HG02943 (cell line): ENCODE data around the gene KCNQ1.

Source experiments
- ATAC-seq: cut with Tn5 transposase; IDR thresholded peaks from one replicate; pipeline ENCODE4 v1.9.1; 2021; ENCODE audit warnings: mild to moderate bottlenecking, low read depth, moderate library complexity; ENCODE audit not compliant: unreplicated experiment

The KCNQ1 gene

DNA sequence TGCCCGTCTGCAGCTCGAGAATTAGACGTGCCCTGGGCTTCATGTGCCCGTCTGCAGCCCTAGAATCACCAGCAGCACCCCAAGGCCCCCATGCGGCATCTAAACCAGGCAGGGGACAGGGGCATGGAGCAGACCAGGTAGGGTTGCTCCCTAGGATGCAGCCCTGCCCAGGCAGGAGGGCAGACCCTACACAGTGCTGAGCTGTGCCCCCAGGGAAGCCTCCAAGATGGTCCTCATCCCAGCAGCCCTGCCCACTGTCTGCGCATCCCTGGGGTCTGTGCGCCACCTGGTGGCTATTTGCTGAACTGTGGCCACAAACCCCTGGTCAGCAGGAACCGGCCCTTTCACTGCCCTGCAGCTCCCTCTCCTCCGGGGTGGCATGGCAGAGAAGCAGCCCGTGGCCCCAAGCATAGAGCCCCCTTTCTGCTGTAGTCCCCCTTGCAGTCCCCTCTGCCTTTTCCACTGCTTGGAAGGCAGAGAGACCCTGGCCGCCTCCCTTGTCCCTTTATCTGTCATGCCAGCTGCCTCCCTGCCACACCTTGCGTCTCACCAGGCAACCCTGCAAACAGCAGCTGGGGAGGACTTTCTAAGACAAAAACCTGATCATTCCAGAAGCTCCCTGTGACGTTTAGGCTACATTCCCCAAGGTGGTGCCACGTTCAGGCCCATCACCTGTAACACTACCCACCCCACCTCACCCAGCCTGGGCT, 86.6 kb downstream of the KCNQ1 start:
- ATAC-seq: no peak

DNA sequence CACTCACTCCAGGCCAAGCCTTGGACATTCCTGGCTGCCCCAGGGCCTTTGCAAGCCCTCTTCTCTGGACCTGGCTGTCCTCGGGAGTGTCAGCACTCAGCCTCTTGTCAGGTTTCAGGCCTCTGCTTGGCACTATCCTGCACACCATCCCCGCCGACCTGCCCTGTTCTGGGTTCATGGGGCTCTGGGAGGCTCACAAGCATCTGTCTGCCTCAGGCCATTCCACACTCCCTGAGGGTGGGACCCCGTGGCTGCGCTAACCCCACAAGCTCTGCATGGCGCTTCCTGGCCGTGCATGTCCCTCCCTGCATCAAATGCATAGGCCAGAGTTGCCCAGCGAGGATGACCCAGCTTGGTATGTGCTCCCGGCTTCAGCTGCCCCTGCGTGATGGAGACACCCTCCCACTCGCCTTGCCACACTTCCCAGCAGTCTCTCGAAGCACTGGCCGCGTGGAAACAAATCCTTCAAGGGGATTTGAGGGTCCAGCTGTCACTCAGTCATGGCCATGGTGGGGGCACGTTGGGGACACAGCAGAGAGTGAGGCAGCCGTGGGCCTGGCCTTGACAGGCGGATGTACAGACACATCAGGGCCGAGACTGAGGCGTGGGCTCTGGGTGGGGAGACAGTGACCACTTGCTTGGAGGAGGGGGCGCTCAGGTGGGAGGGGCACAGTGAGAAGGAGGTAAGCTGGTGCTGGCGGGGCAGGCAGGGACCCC, 87.3 kb downstream of the KCNQ1 start:
- ATAC-seq: no peak

DNA sequence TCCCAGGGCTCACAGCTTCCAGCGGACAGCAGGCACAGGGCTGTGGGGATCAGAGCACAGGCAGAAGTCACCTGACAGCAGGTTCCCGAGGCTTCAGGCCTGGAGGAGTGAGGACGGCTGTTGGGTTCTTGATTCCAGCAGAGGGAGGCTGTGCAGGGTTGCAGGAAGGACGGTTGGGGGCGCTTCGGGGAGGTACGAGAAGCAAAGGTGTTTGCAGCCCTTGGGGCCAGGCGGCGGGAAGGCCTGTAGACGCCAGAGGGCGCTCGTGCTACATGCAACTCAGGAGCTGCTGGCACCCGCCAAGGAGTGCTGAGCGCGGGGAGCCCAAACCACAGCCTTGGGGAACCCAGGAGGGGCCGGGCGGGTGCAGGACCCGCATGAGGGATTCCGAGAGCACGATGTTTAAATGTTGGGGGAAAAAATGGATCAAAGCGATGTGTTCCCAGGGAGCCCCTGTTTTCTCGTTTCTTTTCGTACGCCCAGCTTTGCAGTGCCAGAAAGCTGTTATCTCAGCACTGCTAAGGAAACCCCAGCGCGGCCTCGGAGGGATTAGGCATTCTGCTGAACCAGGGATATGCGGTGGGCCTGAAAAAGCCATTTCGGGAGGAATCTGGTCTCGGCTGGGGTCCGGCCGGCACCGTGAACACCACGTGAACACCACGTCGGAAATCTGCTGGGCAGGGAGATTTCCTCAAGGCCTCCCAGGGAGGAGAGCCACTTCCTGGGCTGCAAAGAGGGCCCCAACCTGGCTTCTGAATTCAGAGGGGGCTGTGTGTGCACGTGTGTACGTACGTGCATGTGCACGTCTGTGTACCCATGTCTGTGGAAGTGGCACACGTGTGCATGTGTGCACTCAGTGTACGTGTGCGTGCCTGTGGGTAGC, 88.1 kb downstream of the KCNQ1 start:
- ATAC-seq: no peak

DNA sequence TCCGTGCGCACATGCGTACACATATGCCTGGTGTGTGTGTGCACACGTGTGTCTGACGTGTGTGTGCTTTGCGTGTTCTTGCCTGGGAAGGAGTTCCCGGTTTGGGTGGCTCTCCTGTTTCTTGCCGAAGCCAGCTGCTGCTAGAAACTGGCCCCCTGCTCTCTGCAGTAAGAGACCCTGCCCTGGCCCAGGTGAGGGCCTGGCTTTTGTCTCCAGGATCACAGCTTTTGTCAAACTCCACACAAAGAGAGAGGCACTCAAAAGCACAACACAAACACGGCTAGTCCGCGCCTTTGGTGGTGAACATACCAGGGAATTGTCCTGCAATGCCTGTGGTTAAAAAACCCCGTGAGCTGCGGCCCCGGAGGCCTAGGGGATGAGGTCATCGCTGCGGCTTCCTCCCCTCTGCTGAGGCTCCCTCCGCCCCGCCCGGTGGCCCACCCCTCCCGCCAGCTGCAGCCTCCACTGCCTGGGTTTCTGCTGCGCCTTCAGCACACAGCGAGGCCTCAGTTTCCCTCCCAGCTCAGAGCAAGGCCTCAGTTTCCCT, 88.9 kb downstream of the KCNQ1 start:
- no peak for ATAC-seq

DNA sequence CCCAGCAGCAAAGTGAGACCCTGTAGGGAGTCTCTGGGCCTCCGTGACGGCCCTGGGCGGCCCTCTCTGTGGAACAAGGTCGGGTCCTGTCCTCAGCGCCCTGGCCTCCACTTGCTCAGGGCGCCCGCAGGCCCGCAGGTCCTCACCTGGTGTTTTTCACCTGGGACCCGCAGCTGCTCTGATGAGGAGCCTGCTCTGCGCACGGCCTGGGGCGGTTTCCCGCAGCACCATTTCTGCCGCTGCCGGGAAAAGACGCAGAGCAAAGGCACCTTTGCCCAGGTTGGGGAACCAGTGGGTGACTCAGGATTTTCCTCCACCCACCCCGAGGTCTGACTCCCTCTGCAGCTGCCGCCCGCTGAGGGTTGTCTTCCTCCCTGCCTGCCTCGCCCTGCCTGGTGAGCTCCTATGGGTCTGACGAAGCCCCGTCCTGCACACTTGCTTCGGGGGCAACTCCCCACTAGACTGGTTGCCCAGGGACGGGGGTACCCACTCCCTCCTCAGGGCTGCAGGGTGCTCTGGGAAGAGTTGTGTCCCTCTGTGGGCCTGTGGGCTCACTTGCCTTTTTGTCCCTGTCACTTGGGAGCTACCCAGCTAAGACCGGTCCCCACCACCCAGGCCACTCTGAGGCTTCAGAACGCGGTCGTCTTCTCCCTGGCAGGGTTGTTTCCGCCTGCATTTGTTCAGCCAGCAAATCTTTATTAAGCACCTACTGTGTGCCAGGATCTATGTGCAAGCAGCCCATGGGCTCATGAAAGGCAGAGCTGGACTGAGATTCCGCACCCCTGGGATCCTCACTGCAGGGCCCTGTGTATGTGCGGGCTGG, 89.5 kb downstream of the KCNQ1 start:
- ATAC-seq: no peak

- no peak for ATAC-seq
Observed at GRCh38 chr11:2534957-2535672, 90.3 kb downstream of the KCNQ1 start.

GRCh38 chr11:2535673-2536439, 91.0 kb downstream of the KCNQ1 start:
- no peak for ATAC-seq

DNA sequence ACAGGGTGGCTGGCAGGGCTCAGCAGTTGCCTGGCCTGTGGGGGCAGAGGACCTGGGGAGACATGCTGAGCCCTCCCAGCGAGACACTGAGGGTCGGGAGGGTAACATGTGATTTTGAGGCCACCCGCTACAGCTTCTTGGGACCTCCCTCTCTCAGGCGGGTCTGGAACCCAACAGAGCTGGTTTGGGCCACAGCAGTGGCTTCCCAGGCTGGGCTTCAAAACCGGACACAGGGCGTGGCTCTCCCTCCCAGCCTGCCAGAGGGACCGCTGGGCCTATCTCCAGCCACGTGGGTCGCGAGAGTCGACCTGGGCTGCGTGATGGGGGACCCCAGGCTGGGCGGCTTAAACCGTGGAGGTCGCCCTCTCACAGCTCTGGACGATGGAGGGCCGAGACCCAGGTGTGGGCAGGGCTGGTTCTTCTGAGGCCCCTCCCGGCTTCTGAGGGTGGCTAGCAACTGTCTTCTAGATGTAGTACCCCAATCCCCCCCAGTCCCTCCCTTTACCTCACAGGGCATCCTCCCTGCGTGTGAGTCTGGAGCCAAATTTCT, 91.7 kb downstream of the KCNQ1 start:
- ATAC-seq: no peak

DNA sequence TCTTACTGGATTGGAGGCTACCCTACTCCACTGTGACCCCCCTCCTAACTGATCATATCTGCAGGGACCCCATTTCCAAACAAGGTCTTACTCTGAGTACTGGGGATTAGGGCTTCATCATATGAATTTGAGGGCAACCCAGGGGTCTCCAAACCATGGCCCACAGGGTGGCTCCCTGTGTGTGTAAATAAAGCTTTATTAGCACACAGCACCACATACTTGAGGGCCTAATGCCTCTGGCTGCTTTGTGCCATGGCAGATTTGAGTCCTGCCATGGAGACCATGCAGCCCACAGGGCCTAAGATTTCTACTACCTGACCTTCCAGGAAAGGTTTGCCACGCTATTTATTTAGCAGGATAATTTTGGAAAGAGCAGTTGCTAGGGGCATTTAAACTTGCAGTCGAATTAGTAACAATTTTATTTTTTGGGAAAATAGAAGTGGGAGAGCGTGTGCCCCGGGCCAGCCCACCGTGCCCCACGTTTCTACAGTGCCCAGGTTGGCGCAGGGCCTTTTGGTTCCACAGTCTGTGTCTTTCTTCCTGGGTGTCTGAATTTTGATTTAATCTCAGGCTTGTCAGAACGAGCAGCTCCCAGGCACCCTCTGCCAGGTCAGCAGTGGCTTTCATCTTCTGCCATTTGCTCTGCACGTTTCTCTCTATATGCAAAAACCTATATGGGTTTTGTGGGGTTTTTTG, 92.3 kb downstream of the KCNQ1 start:
- ATAC-seq: no peak

DNA sequence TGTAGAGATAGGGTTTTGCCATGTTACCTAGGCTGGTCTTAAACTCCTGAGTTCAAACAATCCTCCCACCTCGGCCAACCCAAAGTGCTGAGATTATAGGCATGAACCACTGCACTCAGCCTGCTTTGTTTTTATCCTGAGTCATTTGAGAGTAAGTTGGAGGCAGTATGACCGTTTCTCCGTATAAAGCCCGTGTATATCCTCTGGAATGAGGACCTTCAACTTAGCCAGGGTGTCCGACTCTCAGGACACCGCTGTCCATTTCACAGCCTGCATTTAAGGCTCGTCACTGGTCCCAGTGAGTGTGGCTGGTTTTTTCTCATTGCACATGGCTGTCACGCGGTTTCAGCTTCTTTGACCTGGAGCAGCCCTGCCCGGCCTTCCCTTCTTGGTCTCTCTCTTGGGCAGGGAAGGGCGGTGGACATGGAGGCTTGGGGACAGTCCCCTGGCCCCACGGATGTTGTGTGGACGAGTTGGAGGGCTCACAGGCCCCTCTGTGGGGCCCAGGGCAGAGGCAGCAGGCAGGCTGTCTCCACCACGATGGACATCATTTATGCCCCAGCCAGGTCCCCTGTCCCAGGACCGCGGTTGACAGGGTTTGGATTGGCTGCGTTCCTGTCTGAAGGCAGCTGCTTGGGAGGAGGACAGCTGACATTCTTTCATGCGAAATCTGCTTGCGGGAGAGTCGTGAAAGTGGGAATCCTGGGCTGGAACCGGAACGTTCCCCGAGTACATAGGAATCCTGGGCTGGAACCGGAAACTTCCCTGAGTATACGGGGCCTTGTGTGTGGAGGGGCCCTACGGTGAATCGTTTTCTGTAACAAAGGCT, 93.3 kb downstream of the KCNQ1 start:
- no peak for ATAC-seq

DNA sequence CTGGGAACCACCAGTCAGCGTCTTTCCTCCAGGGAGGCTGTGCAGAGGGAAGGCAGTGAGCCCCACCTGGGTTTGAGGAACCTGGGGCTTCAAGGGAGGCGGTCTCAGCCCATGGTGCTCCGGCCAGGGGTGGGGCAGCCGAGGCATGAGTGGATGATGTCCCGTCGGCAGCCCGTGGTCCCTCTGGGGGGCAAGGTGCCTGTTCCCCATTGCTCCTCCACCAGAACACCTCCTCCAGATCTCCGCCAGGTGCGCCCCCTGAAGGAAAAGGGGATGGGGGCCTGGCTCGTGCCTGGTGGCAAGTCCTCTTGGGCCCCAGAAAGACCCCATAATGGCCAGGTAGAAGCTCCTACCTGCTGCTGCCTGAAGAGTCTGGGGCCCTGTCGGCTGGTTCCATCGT, 94.1 kb downstream of the KCNQ1 start:
- ATAC-seq: no peak

DNA sequence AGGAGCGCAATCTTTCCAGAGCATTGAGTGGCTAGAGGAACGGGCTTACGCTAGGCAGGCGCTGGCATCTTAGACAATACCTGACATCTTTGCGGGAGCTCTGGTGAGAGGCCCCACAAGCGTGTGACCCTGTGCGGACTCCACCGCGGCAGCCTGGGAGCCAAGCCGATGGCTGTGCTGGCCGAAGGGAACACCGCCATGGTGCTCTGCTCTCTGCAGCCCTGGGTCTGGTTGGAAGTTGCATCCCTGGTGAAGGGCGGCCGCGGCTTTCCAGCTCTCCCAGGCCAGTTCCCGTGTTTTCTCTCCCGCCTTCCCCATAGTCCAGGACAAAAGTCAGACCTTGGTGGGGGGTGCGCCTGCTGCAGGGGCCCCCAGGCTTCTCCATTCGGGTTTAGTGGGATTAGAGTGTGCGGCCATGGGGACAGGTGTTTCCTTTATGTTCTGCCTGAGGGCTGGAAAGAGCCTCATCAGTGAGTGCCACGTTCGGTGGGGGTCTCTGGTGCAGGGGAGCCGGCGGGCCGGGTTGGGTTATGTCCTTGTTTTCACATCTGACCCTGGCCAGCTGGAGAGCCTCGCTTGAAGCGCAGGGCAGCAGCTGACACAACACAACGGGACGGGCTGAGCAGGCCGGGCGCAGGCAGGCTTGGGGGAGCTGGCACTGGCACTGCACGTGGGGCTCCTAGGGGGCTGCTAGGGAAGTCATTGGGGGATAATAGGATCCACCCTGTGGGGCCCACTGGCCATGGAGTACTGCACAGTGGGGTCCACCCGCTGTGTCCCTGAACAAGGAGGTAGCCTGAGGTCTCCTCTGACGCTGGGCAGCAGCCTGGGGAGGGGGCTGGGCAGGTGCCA, 94.8 kb downstream of the KCNQ1 start:
- ATAC-seq: no peak

DNA sequence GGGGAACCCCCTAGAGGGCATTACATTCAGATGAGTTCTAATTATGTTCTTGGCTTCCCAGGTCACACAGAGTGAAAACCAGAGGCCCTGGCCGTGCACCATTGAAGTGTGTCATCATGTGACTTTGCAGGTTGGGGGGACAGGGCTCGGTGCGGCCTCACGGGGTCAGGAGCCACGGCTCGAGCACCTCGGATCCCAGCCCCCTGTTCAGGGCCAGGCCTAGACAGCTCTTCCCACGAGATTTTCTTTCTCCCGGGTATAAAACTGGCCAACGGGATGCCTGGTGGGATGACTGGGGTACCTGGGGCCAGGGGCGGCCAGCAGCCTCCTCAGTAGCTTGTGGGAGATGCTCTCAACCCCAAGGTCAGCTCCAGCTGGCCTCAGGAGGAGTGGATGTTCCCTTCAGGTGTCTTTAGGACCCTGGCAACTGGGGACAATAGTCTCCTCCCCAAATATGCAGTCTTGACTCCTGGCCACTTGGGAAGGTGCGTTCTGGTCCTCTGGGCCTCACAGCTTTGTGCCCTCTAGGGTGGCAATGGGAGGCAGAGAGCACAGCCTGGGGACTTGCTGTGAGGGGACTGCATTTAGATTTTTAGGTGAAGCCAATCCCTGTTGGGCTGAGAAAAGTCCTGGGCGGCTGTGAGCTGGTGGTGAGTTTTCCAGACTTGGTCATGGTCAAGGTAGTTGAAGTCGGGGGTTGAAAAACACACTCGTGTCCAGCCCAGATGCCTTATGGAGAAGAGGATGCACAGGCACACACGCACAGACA, 95.6 kb downstream of the KCNQ1 start:
- ATAC-seq: no peak

- ATAC-seq: no peak
Observed at GRCh38 chr11:2540992-2541680, 96.3 kb downstream of the KCNQ1 start.

- ATAC-seq: no peak
Observed at GRCh38 chr11:2541881-2542361, 97.1 kb downstream of the KCNQ1 start.
